SK-N-SH (cell line): ENCODE results near the gene COL3A1. TPM values are rescaled to one million over a fixed set of nuclear protein-coding genes. Genes with fewer than 3 reads are reported as not detected.

Source experiments
- CTCF ChIA-PET: fragments of 300-600, 350-600 bp; formaldehyde crosslinking; extraction: SDS; loops from one replicate; lab custom pipeline; 2021; lab: Yijun Ruan, JAX
- POLR2A ChIA-PET: fragments of 350-600 bp; sonication (Branson Sonifier 250); formaldehyde crosslinking; extraction: SDS; loops from one replicate; lab custom pipeline; 2020; ENCODE audit warnings: antibody characterized with exemption, inconsistent platforms; lab: Yijun Ruan, JAX
- DNase-seq: peaks from one replicate; pipeline ENCODE4 v3.0.0; 2012
- H2AFZ ChIP-seq: fragments of 200-600 bp; sonication (generic); 2 replicates; pipeline ENCODE4 v1.8.1; 2016; ENCODE audit warnings: antibody characterized with exemption, mild to moderate bottlenecking, low read depth
- H3F3A ChIP-seq: fragments of 200-600 bp; sonication (generic); replicated peaks from 2 replicates; pipeline ENCODE3; 2016; ENCODE audit warnings: antibody characterized with exemption, mild to moderate bottlenecking; ENCODE audit not compliant: insufficient read depth
- H3K27ac ChIP-seq, 2 experiments: fragments of 200-500 bp in 1 of 2; fragments of 200-600 bp in 1 of 2; sonication (Bioruptor generic) in 1 of 2; sonication (generic), shearing (Covaris generic) in 1 of 2; 2 replicates each; pipeline versions ENCODE4 v1.5.1 to v1.6.1; 2014 to 2016; ENCODE audit warnings: low read depth in 2 of 2, inconsistent platforms in 1 of 2, low read length in 1 of 2, mild to moderate bottlenecking in 1 of 2, mixed read lengths in 1 of 2
- H3K27me3 ChIP-seq: fragments of 200-600 bp; sonication (generic), shearing (Covaris generic); 2 replicates; pipeline ENCODE4 v1.6.1; 2016; ENCODE audit warnings: mixed run types; ENCODE audit not compliant: insufficient read depth
- H3K36me3 ChIP-seq, 2 experiments: fragments of 200-500 bp in 1 of 2; fragments of 200-600 bp in 1 of 2; sonication (Bioruptor generic) in 1 of 2; sonication (generic) in 1 of 2; replicated peaks in 1 of 2; 2 replicates each; pipeline versions ENCODE3 to v1.5.1; 2014 to 2016; ENCODE audit warnings: low read length in 1 of 2, mild to moderate bottlenecking in 1 of 2; ENCODE audit not compliant: insufficient read depth in 2 of 2, control insufficient read depth in 1 of 2
- H3K4me1 ChIP-seq, 2 experiments: fragments of 200-500 bp in 1 of 2; fragments of 200-600 bp in 1 of 2; sonication (Bioruptor generic) in 1 of 2; sonication (generic), shearing (Covaris generic) in 1 of 2; 2 replicates each; pipeline versions ENCODE4 v1.5.1 to v1.6.1; 2014 to 2016; ENCODE audit warnings: low read depth in 1 of 2, low read length in 1 of 2, mixed run types in 1 of 2; ENCODE audit not compliant: insufficient read depth in 2 of 2, control insufficient read depth in 1 of 2
- H3K4me2 ChIP-seq: fragments of 200-600 bp; sonication (generic), shearing (Covaris generic); 2 replicates; pipeline ENCODE4 v1.6.1; 2017; ENCODE audit warnings: mixed run types
- H3K4me3 ChIP-seq, 2 experiments: fragments of 200-500 bp in 1 of 2; fragments of 200-600 bp in 1 of 2; sonication (Bioruptor generic) in 1 of 2; sonication (generic), shearing (Covaris generic) in 1 of 2; 2 replicates each; pipeline versions ENCODE4 v1.5.1 to v1.8.1; 2014 to 2016; ENCODE audit warnings: low read depth in 2 of 2, inconsistent platforms in 1 of 2, low read length in 1 of 2, mild to moderate bottlenecking in 1 of 2, mixed read lengths in 1 of 2, moderate library complexity in 1 of 2
- H3K79me2 ChIP-seq: fragments of 200-600 bp; sonication (generic); 2 replicates; pipeline ENCODE4 v1.8.1; 2017; ENCODE audit warnings: mild to moderate bottlenecking; ENCODE audit not compliant: insufficient read depth
- H3K9ac ChIP-seq: fragments of 200-600 bp; sonication (generic); 2 replicates; pipeline ENCODE4 v1.6.1; 2017; ENCODE audit warnings: mixed run types
- H3K9me2 ChIP-seq: fragments of 200-600 bp; sonication (generic); 2 replicates; pipeline ENCODE4 v1.6.1; 2017; ENCODE audit warnings: mixed run types
- H3K9me3 ChIP-seq: fragments of 200-600 bp; sonication (generic); 2 replicates; pipeline ENCODE4 v1.6.1; 2017; ENCODE audit warnings: mixed run types, mild to moderate bottlenecking, moderate library complexity
- H4K20me1 ChIP-seq: fragments of 200-600 bp; sonication (generic); 2 replicates; pipeline ENCODE4 v1.6.1; 2017; ENCODE audit warnings: mild to moderate bottlenecking, mixed run types; ENCODE audit not compliant: insufficient read depth
- EP300 ChIP-seq, 2 experiments: IDR thresholded peaks; 2 replicates each; pipeline versions ENCODE4 v1.4.0 to v1.6.1; 2012; ENCODE audit warnings: borderline replicate concordance in 1 of 2, low read depth in 1 of 2, low read length in 1 of 2
- MAX ChIP-seq: IDR thresholded peaks from 2 replicates; pipeline ENCODE4 v1.4.0; 2012; ENCODE audit warnings: low read depth
- MEF2A ChIP-seq: IDR thresholded peaks from 2 replicates; pipeline ENCODE4 v1.4.0; 2012; ENCODE audit warnings: low read depth, borderline replicate concordance
- NFIC ChIP-seq: IDR thresholded peaks from 2 replicates; pipeline ENCODE4 v1.4.0; 2012; ENCODE audit warnings: borderline replicate concordance
- RCOR1 ChIP-seq: fragments of 150-350 bp; IDR thresholded peaks from 2 replicates; pipeline ENCODE4 v1.6.1; 2017; ENCODE audit warnings: antibody characterized with exemption, low read length
- RFX5 ChIP-seq: IDR thresholded peaks from 2 replicates; pipeline ENCODE4 v1.6.1; 2012; ENCODE audit warnings: mild to moderate bottlenecking, improper control_type of control experiment, low read length
- RXRA ChIP-seq: IDR thresholded peaks from 2 replicates; pipeline ENCODE4 v1.4.0; 2012; ENCODE audit warnings: low read depth, mild to moderate bottlenecking, borderline replicate concordance
- SMC3 ChIP-seq: IDR thresholded peaks from 2 replicates; pipeline ENCODE4 v1.6.1; 2012; ENCODE audit warnings: low read depth, low read length, improper control_type of control experiment
- ZBTB33 ChIP-seq: IDR thresholded peaks from 2 replicates; pipeline ENCODE4 v1.4.0; 2012; ENCODE audit warnings: low read depth, borderline replicate concordance
- WGBS: methylation state at CpG from one replicate; pipeline ENCODE4 v1.1.6; 2017; ENCODE audit warnings: low lambda C conversion rate; 5-methylcytosine and 5-hydroxymethylcytosine counted together
- polyA plus RNA-seq, 3 experiments: library from polyadenylated mRNA; depleted of rRNA; stranded (reverse); fragments of >200 nt; gene quantifications; 2 replicates each; pipeline ENCODE4 v1.2.3, GENCODE V29; 2012
- small RNA-seq, 7 experiments: library from RNA; depleted of rRNA; stranded (forward); fragments of <200 nt; gene quantifications; one replicate each; pipeline ENCODE3, GENCODE V24; 2012
- TF ChIP-seq, protein P1 (sequence below): fragments of 150-350 bp; IDR thresholded peaks from 2 replicates; pipeline ENCODE4 v1.6.1; 2017; ENCODE audit warnings: antibody characterized with exemption, low read length, low read depth, borderline replicate concordance
- TF ChIP-seq, protein P2 (sequence below): fragments of 200-600 bp; sonication (generic); IDR thresholded peaks from 2 replicates; pipeline ENCODE4 v1.6.1; 2017; ENCODE audit warnings: antibody characterized with exemption, mild to moderate bottlenecking, moderate library complexity

The COL3A1 gene
- polyA plus RNA-seq, 1 of the 3 experiments (the other 2 are of a cell fraction), result 987 TPM

- Histone ChIP-seq H3K4me3 (no peak overlapping the region), H3K9me2 (no peaks in the 10 kb centered on the region), H3F3A (peaks cover 5% of the 10 kb centered on the region), H2AFZ (no peak overlapping the region), H3K79me2 (no peaks in the 10 kb centered on the region), H3K9ac (no peak overlapping the region), H3K27me3 (no peaks in the 10 kb centered on the region), H3K36me3 (peaks cover 3 to 19% of the 10 kb centered on the region in 2 experiments), H3K27ac (no peak overlapping the region), H3K9me3 (no peaks in the 10 kb centered on the region), H4K20me1 (no peaks in the 10 kb centered on the region), H3K4me2 (no peak overlapping the region), H3K4me1 (peaks cover 2 to 6% of the 10 kb centered on the region in 2 experiments; a peak in 1 of 4 replicates)
- WGBS, result 74% methylated on average over 1 of the region's 1 CpG
- no peak for DNase-seq
- ChIA-PET CTCF (interaction anchor here (1.4 kb wide), 1 partner anchor 14 kb away, joined by 3 read pairs; no protein-coding TSS in a partner anchor), POLR2A (no interaction called here)
- TF ChIP-seq ZBTB33, result no peak
- no peak for TF ChIP-seq MEF2A
- TF ChIP-seq RCOR1, result no peak
- TF ChIP-seq, protein P1, sequence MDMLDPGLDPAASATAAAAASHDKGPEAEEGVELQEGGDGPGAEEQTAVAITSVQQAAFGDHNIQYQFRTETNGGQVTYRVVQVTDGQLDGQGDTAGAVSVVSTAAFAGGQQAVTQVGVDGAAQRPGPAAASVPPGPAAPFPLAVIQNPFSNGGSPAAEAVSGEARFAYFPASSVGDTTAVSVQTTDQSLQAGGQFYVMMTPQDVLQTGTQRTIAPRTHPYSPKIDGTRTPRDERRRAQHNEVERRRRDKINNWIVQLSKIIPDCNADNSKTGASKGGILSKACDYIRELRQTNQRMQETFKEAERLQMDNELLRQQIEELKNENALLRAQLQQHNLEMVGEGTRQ, result no peak
- TF ChIP-seq MAX, result no peak
- TF ChIP-seq, protein P2, sequence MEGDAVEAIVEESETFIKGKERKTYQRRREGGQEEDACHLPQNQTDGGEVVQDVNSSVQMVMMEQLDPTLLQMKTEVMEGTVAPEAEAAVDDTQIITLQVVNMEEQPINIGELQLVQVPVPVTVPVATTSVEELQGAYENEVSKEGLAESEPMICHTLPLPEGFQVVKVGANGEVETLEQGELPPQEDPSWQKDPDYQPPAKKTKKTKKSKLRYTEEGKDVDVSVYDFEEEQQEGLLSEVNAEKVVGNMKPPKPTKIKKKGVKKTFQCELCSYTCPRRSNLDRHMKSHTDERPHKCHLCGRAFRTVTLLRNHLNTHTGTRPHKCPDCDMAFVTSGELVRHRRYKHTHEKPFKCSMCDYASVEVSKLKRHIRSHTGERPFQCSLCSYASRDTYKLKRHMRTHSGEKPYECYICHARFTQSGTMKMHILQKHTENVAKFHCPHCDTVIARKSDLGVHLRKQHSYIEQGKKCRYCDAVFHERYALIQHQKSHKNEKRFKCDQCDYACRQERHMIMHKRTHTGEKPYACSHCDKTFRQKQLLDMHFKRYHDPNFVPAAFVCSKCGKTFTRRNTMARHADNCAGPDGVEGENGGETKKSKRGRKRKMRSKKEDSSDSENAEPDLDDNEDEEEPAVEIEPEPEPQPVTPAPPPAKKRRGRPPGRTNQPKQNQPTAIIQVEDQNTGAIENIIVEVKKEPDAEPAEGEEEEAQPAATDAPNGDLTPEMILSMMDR, result no peak
- TF ChIP-seq NFIC, result no peak
- TF ChIP-seq SMC3, result no peak
- TF ChIP-seq RFX5, result no peak
- TF ChIP-seq RXRA, result no peak
- TF ChIP-seq EP300 (IDR thresholded peaks at IDR 0.05; ENCODE audit: borderline replicate concordance in 1 of 2, low read depth in 1 of 2, low read length in 1 of 2), result no peak
These were observed 86.0 kb downstream of the COL3A1 start for GRCh38 chr2:189060096-189060642.

Small RNA genes within 50 kb of the gene (small RNA-seq; reads per million reads assigned to genes)
- 0.80 to 25.8 (median 13.0) reads per million in 7 experiments for gene MIR1245A

Other genes with a start within 250 kb of the COL3A1 start
- 18.7 and 20.4 TPM in 2 replicates for gene COL5A2, start 205.4 kb downstream of the COL3A1 start, polyA plus RNA-seq (2012; rRNA removed)